ENCODE results near the gene EML1. TPM values are rescaled to one million over a fixed set of nuclear protein-coding genes. Genes with fewer than 3 reads are reported as not detected.

EML1 gene
- total RNA-seq, 1 experiment from 2014 or later: 16.1 TPM

DNA sequence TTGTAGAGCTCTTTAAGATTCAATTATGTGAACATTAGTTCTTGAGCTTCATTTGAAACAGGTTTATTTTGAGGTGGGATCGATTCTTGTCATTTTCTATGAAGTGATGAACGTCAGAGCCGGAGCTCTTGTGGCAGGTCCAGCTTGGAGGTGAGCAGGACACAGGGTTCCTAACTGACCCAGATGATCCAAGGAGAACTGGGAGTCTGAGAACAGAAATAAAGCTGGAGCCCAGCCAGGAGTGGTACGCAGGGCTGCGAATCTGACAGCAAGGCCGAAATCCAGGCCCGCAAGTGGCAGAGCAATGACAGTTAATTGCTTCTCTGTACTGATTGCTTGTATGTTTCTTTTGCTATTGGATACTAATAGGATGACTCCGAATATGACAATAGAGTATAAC, 46.5 kb downstream of the EML1 start (continued):
- TF ChIP-seq, protein P1, sequence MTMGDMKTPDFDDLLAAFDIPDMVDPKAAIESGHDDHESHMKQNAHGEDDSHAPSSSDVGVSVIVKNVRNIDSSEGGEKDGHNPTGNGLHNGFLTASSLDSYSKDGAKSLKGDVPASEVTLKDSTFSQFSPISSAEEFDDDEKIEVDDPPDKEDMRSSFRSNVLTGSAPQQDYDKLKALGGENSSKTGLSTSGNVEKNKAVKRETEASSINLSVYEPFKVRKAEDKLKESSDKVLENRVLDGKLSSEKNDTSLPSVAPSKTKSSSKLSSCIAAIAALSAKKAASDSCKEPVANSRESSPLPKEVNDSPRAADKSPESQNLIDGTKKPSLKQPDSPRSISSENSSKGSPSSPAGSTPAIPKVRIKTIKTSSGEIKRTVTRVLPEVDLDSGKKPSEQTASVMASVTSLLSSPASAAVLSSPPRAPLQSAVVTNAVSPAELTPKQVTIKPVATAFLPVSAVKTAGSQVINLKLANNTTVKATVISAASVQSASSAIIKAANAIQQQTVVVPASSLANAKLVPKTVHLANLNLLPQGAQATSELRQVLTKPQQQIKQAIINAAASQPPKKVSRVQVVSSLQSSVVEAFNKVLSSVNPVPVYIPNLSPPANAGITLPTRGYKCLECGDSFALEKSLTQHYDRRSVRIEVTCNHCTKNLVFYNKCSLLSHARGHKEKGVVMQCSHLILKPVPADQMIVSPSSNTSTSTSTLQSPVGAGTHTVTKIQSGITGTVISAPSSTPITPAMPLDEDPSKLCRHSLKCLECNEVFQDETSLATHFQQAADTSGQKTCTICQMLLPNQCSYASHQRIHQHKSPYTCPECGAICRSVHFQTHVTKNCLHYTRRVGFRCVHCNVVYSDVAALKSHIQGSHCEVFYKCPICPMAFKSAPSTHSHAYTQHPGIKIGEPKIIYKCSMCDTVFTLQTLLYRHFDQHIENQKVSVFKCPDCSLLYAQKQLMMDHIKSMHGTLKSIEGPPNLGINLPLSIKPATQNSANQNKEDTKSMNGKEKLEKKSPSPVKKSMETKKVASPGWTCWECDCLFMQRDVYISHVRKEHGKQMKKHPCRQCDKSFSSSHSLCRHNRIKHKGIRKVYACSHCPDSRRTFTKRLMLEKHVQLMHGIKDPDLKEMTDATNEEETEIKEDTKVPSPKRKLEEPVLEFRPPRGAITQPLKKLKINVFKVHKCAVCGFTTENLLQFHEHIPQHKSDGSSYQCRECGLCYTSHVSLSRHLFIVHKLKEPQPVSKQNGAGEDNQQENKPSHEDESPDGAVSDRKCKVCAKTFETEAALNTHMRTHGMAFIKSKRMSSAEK (CRISPR knock-in tag; IDR thresholded peaks at IDR 0.05; ENCODE audit: borderline replicate concordance): no peak
- TF ChIP-seq, protein P2, sequence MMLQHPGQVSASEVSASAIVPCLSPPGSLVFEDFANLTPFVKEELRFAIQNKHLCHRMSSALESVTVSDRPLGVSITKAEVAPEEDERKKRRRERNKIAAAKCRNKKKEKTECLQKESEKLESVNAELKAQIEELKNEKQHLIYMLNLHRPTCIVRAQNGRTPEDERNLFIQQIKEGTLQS (CRISPR knock-in tag; conservative IDR thresholded peaks at IDR 0.05): no peak
- TF ChIP-seq, protein P3, sequence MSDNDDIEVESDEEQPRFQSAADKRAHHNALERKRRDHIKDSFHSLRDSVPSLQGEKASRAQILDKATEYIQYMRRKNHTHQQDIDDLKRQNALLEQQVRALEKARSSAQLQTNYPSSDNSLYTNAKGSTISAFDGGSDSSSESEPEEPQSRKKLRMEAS (CRISPR knock-in tag; IDR thresholded peaks at IDR 0.05): no peak
- TF ChIP-seq EMX1 (CRISPR knock-in tag; IDR thresholded peaks at IDR 0.05) (no peak), ZBTB21 (CRISPR knock-in tag; IDR thresholded peaks at IDR 0.05; ENCODE audit: borderline replicate concordance) (no peak), FOXJ3 (CRISPR knock-in tag; IDR thresholded peaks at IDR 0.05; ENCODE audit: borderline replicate concordance) (no peak)
- TF ChIP-seq, protein P4, sequence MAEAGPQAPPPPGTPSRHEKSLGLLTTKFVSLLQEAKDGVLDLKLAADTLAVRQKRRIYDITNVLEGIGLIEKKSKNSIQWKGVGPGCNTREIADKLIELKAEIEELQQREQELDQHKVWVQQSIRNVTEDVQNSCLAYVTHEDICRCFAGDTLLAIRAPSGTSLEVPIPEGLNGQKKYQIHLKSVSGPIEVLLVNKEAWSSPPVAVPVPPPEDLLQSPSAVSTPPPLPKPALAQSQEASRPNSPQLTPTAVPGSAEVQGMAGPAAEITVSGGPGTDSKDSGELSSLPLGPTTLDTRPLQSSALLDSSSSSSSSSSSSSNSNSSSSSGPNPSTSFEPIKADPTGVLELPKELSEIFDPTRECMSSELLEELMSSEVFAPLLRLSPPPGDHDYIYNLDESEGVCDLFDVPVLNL (CRISPR knock-in tag; IDR thresholded peaks at IDR 0.05; ENCODE audit: borderline replicate concordance, low read depth): no peak
- TF ChIP-seq, protein P5, sequence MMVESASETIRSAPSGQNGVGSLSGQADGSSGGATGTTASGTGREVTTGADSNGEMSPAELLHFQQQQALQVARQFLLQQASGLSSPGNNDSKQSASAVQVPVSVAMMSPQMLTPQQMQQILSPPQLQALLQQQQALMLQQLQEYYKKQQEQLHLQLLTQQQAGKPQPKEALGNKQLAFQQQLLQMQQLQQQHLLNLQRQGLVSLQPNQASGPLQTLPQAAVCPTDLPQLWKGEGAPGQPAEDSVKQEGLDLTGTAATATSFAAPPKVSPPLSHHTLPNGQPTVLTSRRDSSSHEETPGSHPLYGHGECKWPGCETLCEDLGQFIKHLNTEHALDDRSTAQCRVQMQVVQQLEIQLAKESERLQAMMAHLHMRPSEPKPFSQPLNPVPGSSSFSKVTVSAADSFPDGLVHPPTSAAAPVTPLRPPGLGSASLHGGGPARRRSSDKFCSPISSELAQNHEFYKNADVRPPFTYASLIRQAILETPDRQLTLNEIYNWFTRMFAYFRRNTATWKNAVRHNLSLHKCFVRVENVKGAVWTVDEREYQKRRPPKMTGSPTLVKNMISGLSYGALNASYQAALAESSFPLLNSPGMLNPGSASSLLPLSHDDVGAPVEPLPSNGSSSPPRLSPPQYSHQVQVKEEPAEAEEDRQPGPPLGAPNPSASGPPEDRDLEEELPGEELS (CRISPR knock-in tag; IDR thresholded peaks at IDR 0.05): no peak

DNA sequence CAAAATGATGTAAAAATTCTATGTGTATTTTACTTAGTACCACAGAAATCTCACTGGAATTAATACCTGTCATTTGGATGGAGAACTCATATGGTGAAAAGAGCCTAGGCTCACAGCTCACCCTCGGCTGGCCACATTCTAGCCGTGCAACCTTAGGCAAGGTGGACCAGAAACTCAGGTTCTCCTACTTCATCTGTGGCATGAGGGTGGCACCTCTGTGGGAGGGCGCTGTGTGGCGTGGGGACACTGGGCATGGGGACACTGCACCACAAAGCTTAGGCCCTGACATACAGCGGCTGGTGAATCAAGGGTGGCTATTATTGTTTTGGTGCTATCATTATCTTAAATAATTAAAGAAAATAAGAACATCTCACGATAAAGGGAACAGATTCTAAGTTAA, 47.1 kb downstream of the EML1 start:
- Mint-ChIP-seq H3K9me3 (no peaks in the 10 kb centered on the region), H3K4me3 (no peak overlapping the region), H3K27me3 (ENCODE audit: low read depth) (peaks cover 17% of the 10 kb centered on the region), H3K36me3 (no peaks in the 10 kb centered on the region), H3K4me1 (peaks cover 40% of the 10 kb centered on the region), H3K27ac (no peak overlapping the region)
- ATAC-seq: no peak
- ChIA-PET POLR2A (no interaction called here), CTCF (no interaction called here)
- TF ChIP-seq, protein P6, sequence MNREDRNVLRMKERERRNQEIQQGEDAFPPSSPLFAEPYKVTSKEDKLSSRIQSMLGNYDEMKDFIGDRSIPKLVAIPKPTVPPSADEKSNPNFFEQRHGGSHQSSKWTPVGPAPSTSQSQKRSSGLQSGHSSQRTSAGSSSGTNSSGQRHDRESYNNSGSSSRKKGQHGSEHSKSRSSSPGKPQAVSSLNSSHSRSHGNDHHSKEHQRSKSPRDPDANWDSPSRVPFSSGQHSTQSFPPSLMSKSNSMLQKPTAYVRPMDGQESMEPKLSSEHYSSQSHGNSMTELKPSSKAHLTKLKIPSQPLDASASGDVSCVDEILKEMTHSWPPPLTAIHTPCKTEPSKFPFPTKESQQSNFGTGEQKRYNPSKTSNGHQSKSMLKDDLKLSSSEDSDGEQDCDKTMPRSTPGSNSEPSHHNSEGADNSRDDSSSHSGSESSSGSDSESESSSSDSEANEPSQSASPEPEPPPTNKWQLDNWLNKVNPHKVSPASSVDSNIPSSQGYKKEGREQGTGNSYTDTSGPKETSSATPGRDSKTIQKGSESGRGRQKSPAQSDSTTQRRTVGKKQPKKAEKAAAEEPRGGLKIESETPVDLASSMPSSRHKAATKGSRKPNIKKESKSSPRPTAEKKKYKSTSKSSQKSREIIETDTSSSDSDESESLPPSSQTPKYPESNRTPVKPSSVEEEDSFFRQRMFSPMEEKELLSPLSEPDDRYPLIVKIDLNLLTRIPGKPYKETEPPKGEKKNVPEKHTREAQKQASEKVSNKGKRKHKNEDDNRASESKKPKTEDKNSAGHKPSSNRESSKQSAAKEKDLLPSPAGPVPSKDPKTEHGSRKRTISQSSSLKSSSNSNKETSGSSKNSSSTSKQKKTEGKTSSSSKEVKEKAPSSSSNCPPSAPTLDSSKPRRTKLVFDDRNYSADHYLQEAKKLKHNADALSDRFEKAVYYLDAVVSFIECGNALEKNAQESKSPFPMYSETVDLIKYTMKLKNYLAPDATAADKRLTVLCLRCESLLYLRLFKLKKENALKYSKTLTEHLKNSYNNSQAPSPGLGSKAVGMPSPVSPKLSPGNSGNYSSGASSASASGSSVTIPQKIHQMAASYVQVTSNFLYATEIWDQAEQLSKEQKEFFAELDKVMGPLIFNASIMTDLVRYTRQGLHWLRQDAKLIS (CRISPR knock-in tag; IDR thresholded peaks at IDR 0.05; ENCODE audit: borderline replicate concordance): no peak
- TF ChIP-seq, protein P7, sequence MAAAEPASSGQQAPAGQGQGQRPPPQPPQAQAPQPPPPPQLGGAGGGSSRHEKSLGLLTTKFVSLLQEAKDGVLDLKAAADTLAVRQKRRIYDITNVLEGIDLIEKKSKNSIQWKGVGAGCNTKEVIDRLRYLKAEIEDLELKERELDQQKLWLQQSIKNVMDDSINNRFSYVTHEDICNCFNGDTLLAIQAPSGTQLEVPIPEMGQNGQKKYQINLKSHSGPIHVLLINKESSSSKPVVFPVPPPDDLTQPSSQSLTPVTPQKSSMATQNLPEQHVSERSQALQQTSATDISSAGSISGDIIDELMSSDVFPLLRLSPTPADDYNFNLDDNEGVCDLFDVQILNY (CRISPR knock-in tag; IDR thresholded peaks at IDR 0.05): no peak
- no peak for TF ChIP-seq TCF7 (CRISPR knock-in tag; IDR thresholded peaks at IDR 0.05; ENCODE audit: low read depth)
- TF ChIP-seq NR3C1 (CRISPR knock-in tag; conservative IDR thresholded peaks at IDR 0.05; ENCODE audit: low read depth): no peak
- no peak for TF ChIP-seq ZNF396 (CRISPR knock-in tag; IDR thresholded peaks at IDR 0.05; ENCODE audit: borderline replicate concordance)
- TF ChIP-seq ATF1 (CRISPR knock-in tag; IDR thresholded peaks at IDR 0.05): no peak
- TF ChIP-seq, protein P8, sequence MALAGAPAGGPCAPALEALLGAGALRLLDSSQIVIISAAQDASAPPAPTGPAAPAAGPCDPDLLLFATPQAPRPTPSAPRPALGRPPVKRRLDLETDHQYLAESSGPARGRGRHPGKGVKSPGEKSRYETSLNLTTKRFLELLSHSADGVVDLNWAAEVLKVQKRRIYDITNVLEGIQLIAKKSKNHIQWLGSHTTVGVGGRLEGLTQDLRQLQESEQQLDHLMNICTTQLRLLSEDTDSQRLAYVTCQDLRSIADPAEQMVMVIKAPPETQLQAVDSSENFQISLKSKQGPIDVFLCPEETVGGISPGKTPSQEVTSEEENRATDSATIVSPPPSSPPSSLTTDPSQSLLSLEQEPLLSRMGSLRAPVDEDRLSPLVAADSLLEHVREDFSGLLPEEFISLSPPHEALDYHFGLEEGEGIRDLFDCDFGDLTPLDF (CRISPR knock-in tag; IDR thresholded peaks at IDR 0.05): no peak
- no peak for TF ChIP-seq TP53 (CRISPR knock-in tag; IDR thresholded peaks at IDR 0.05)
- no peak for TF ChIP-seq ZBTB21 (CRISPR knock-in tag; IDR thresholded peaks at IDR 0.05; ENCODE audit: borderline replicate concordance)
- no peak for TF ChIP-seq NFE2L1 (CRISPR knock-in tag; IDR thresholded peaks at IDR 0.05)
- TF ChIP-seq, protein P3 (CRISPR knock-in tag; IDR thresholded peaks at IDR 0.05): no peak
- no peak for TF ChIP-seq GABPB1 (CRISPR knock-in tag; IDR thresholded peaks at IDR 0.05)
- no peak for TF ChIP-seq ELF4 (CRISPR knock-in tag; IDR thresholded peaks at IDR 0.05; ENCODE audit: low read depth)
- TF ChIP-seq PRRX2 (CRISPR knock-in tag; IDR thresholded peaks at IDR 0.05): no peak
- no peak for TF ChIP-seq RELA (CRISPR knock-in tag; IDR thresholded peaks at IDR 0.05; ENCODE audit: borderline replicate concordance)
- DNase-seq (ENCODE audit: low spot score): no peak

Data from WTC11 (cell line).